ENCODE data around the gene OR9Q1.

Gene OR9Q1

DNA sequence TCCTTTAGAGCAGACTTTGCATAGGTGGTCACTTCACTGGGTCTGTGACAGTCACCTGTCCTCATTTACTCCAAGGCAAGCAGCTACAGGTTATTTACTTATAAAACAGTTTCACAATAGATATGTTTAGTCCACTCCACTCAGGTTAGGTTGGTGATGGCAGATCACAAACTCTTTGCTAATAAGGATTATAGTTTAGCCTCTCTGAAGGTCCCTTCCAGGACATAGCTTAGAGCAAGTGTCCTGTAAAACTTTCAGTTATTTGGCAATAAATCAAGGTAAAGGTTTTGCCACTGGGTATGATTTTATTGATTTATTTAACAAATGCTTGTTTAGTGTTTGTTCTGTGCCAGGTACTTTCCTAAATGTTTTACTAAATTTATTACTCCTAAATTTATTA is 15.9 kb downstream of the OR9Q1 start:
- DNase-seq, result no peak
- H3K36me3 ChIP-seq, result no peaks in the 10 kb centered on the region
- intact Hi-C loops (cut with DNase I; ENCODE audit: low total_unique reads), result no loop called here
- no peaks in the 10 kb centered on the region for H3K27me3 ChIP-seq
- TF ChIP-seq CTCF (IDR thresholded peaks at IDR 0.05), result no peak
- peaks cover 0 to 8% (median 0%) of the 10 kb centered on the region in 3 donors for H3K9me3 ChIP-seq
- no peak overlapping the region for H3K4me3 ChIP-seq
- no peak overlapping the region for H3K27ac ChIP-seq
- no peaks in the 10 kb centered on the region for H3K4me1 ChIP-seq

GRCh38 chr11:58043379-58043778 is 19.7 kb downstream of the OR9Q1 start:
- Histone ChIP-seq H3K4me1 (no peaks in the 10 kb centered on the region), H3K9me3 (no peaks in the 10 kb centered on the region), H3K27ac (no peak overlapping the region), H3K36me3 (no peaks in the 10 kb centered on the region), H3K4me3 (no peak overlapping the region), H3K27me3 (no peaks in the 10 kb centered on the region)
- DNase-seq, result no peak
- intact Hi-C loops (cut with DNase I; ENCODE audit: low total_unique reads), result no loop called here
- no peak for TF ChIP-seq CTCF (IDR thresholded peaks at IDR 0.05)

DNA sequence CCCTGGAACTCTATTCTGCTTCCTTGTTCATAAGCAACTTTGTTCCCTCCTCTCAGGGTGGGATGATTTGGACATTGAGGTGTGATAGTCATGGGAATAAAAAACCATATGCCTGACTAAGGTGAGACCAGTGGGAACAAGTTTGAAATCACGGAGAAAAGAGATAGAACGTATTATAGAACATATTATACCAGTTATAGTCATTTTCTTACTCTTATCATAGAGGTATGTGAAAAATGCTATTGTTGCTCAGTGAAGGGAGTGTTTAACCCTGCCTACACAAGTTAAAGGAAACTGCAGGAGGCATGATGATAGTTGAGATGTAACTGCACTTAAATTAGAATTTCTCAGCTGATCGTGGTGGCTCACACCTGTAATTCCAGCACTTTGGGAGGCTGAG is 22.6 kb downstream of the OR9Q1 start:
- H3K27me3 ChIP-seq, result no peaks in the 10 kb centered on the region
- TF ChIP-seq CTCF (IDR thresholded peaks at IDR 0.05), result no peak
- intact Hi-C loops (cut with DNase I; ENCODE audit: low total_unique reads), result no loop called here
- H3K4me1 ChIP-seq, result no peaks in the 10 kb centered on the region
- no peak overlapping the region for H3K4me3 ChIP-seq
- no peak overlapping the region for H3K27ac ChIP-seq
- DNase-seq, result no peak
- no peaks in the 10 kb centered on the region for H3K9me3 ChIP-seq
- no peaks in the 10 kb centered on the region for H3K36me3 ChIP-seq

- H3K4me1 ChIP-seq, result no peaks in the 10 kb centered on the region
- intact Hi-C loops (cut with DNase I; ENCODE audit: low total_unique reads), result no loop called here
- H3K9me3 ChIP-seq, result no peaks in the 10 kb centered on the region
- no peak overlapping the region for H3K27ac ChIP-seq
- TF ChIP-seq CTCF (IDR thresholded peaks at IDR 0.05), result no peak
- no peaks in the 10 kb centered on the region for H3K27me3 ChIP-seq
- no peaks in the 10 kb centered on the region for H3K36me3 ChIP-seq
- H3K4me3 ChIP-seq, result no peak overlapping the region
- DNase-seq, result no peak
Measured at GRCh38 chr11:58047818-58048217, 24.1 kb downstream of the OR9Q1 start.

DNA sequence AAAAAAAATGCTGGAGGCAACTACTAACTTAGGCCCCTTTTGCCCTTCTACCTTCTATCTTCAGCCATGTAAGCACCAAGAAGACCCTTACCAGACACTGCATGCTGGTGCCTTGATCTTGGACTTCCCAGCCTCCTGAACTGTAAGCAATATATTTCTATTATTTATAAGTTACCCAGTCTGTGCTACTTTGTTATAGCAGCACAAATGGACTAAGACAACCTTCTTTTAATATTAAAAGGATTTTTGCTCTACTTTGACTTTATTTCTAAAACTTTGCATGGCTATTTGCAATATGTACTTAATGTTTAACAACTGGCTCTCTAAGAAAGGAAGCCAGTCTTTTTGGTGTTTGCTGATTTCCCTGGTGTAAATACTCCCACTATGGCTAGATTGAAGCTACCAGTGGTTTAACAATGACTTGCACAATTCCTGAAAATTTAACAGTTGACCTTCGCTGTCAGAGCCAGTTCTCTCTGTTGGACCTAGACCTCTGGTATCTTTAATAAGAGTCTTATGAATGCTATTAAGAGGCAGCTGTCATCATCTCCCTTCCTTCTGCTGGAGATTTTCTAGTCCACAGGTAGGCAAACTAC is 32.2 kb downstream of the OR9Q1 start:
- intact Hi-C loops (cut with DNase I; ENCODE audit: low total_unique reads), result no loop called here
- Histone ChIP-seq H3K4me1 (peaks cover 0 to 22% (median 12%) of the 10 kb centered on the region in 4 donors), H3K9me3 (no peaks in the 10 kb centered on the region), H3K27me3 (no peaks in the 10 kb centered on the region), H3K4me3 (no peak overlapping the region), H3K36me3 (no peaks in the 10 kb centered on the region), H3K27ac (no peak overlapping the region)
- TF ChIP-seq CTCF (IDR thresholded peaks at IDR 0.05), result no peak
- DNase-seq, result no peak

- DNase-seq, result no peak
- H3K36me3 ChIP-seq, result no peaks in the 10 kb centered on the region
- peaks cover 0 to 22% (median 12%) of the 10 kb centered on the region in 4 donors for H3K4me1 ChIP-seq
- TF ChIP-seq CTCF (IDR thresholded peaks at IDR 0.05), result no peak
- H3K9me3 ChIP-seq, result no peaks in the 10 kb centered on the region
- no peaks in the 10 kb centered on the region for H3K27me3 ChIP-seq
- intact Hi-C loops (cut with DNase I; ENCODE audit: low total_unique reads), result no loop called here
- no peak overlapping the region for H3K4me3 ChIP-seq
- H3K27ac ChIP-seq, result no peak overlapping the region
Measured at GRCh38 chr11:58057481-58057880, 33.8 kb downstream of the OR9Q1 start.

All from tibial artery (tissue), 4 donors.